Activated CD4-positive, alpha-beta T cell treated with anti-CD3 and anti-CD28 coated beads for 36 hours (primary cell): Measurements from ENCODE around the gene PGK1. TPM values are rescaled to one million over a fixed set of nuclear protein-coding genes. Genes with fewer than 3 reads are reported as not detected.

Experiments
- total RNA-seq, 2 experiments: library from RNA; stranded (reverse); gene quantifications; one replicate each; pipeline ENCODE4 v1.2.3, GENCODE V29; 2021

The PGK1 gene
- total RNA-seq, 2 experiments from 2014 or later = 1,263 to 1,446 TPM

Other genes with a start within 250 kb of the PGK1 start
- 10 to 100 TPM; 35.0 to 40.6 TPM for gene MAGT1, start 208.8 kb upstream of the PGK1 start, total RNA-seq
- gene COX7B, start 204.8 kb upstream of the PGK1 start, total RNA-seq = 100 to 1,000 TPM; 303 to 375 TPM
- gene ATP7A, start 193.6 kb upstream of the PGK1 start, total RNA-seq = 1 to 10 TPM; 9.5 to 9.7 TPM
- gene PGAM4, start 134.6 kb upstream of the PGK1 start, total RNA-seq = under 1 TPM in 1 of 2 experiments, not detected in 1; 0.55 TPM
- gene TAF9B, start 35.4 kb downstream of the PGK1 start, total RNA-seq = 10 to 100 TPM; 17.6 to 18.3 TPM
- 1 to 10 TPM; 3.1 TPM for gene CYSLTR1, start 223.4 kb downstream of the PGK1 start, total RNA-seq